Adrenal gland (tissue), 5 donors: ENCODE measurements around the gene AGBL4.

Experiments
- POLR2A ChIP-seq, 2 donors: fragments of 450-650 bp; IDR thresholded peaks; one replicate each; pipeline ENCODE4 v1.6.1; 2017; ENCODE audit warnings: antibody characterized with exemption in 2 of 2, mild to moderate bottlenecking in 2 of 2, moderate library complexity in 1 of 2
- TF ChIP-seq, protein P1 (sequence below), 6 experiments: fragments of 450-650 bp in 4 of 6; fragments of 200-600 bp in 2 of 6; sonication (generic) in 1 of 6; IDR thresholded peaks; 1 replicate in 5 of 6; 2 replicates in 1 of 6; pipeline versions ENCODE4 v1.5.1 to v1.8.0; 2016 to 2021; ENCODE audit warnings: antibody characterized with exemption in 6 of 6, mild to moderate bottlenecking in 2 of 6, moderate library complexity in 1 of 6
- donor health status: DM: no; HTN: no; CAD: no.

- TF ChIP-seq, protein P1, sequence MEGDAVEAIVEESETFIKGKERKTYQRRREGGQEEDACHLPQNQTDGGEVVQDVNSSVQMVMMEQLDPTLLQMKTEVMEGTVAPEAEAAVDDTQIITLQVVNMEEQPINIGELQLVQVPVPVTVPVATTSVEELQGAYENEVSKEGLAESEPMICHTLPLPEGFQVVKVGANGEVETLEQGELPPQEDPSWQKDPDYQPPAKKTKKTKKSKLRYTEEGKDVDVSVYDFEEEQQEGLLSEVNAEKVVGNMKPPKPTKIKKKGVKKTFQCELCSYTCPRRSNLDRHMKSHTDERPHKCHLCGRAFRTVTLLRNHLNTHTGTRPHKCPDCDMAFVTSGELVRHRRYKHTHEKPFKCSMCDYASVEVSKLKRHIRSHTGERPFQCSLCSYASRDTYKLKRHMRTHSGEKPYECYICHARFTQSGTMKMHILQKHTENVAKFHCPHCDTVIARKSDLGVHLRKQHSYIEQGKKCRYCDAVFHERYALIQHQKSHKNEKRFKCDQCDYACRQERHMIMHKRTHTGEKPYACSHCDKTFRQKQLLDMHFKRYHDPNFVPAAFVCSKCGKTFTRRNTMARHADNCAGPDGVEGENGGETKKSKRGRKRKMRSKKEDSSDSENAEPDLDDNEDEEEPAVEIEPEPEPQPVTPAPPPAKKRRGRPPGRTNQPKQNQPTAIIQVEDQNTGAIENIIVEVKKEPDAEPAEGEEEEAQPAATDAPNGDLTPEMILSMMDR (IDR thresholded peaks at IDR 0.05), result no peak
- no peak for TF ChIP-seq POLR2A (IDR thresholded peaks at IDR 0.05)
Measured at GRCh38 chr1:48661726-48662463, 1361.9 kb downstream of the AGBL4 start.
